HG02588 (cell line): ENCODE measurements around the gene OGT.
A peak's percentile ranks its signal among the peaks of the same experiment; 100 is the strongest.
"Not testable (repeated sequence)": the region's sequence is repeated elsewhere in the genome, so short reads cannot be mapped to it uniquely, and the experiment has no call there.

Experiments used
- ATAC-seq: cut with Tn5 transposase; IDR thresholded peaks from one replicate; pipeline ENCODE4 v1.9.1; 2021; ENCODE audit warnings: mild to moderate bottlenecking, moderate library complexity; ENCODE audit not compliant: unreplicated experiment

Gene OGT

GRCh38 chrX:71537743-71538142, 4.8 kb downstream of the OGT start:
- ATAC-seq: no peak

- peak; percentile 16 for ATAC-seq
Observed at GRCh38 chrX:71540801-71541200, 7.9 kb downstream of the OGT start.

GRCh38 chrX:71541210-71542022, 8.5 kb downstream of the OGT start:
- ATAC-seq: peak; percentile 82

- no peak for ATAC-seq
Observed at GRCh38 chrX:71542411-71542810, 9.5 kb downstream of the OGT start.

- ATAC-seq: no peak
Observed at GRCh38 chrX:71542825-71543224, 9.9 kb downstream of the OGT start.

- no peak for ATAC-seq
Observed at GRCh38 chrX:71543316-71543715, 10.4 kb downstream of the OGT start.

- no peak for ATAC-seq
Observed at GRCh38 chrX:71545364-71545763, 12.5 kb downstream of the OGT start.

- ATAC-seq: no peak
Observed at GRCh38 chrX:71546879-71547278, 14.0 kb downstream of the OGT start.

GRCh38 chrX:71547339-71547738, 14.4 kb downstream of the OGT start:
- ATAC-seq: no peak

- ATAC-seq: no peak
Observed at GRCh38 chrX:71549986-71550385, 17.1 kb downstream of the OGT start.

- no peak for ATAC-seq
Observed at GRCh38 chrX:71550578-71550977, 17.7 kb downstream of the OGT start.

- ATAC-seq: no peak
Observed at GRCh38 chrX:71556036-71556435, 23.1 kb downstream of the OGT start.

GRCh38 chrX:71558920-71559319, 26.0 kb downstream of the OGT start:
- ATAC-seq: no peak

- ATAC-seq: not testable (repeated sequence)
Observed at GRCh38 chrX:71559773-71560172, 26.9 kb downstream of the OGT start.

GRCh38 chrX:71563921-71564320, 31.0 kb downstream of the OGT start:
- no peak for ATAC-seq

- ATAC-seq: no peak
Observed at GRCh38 chrX:71565474-71566041, 32.7 kb downstream of the OGT start.

- not testable (repeated sequence) for ATAC-seq
Observed at GRCh38 chrX:71571390-71571789, 38.5 kb downstream of the OGT start.

GRCh38 chrX:71573590-71573989, 40.7 kb downstream of the OGT start:
- no peak for ATAC-seq

GRCh38 chrX:71577682-71578081, 44.8 kb downstream of the OGT start:
- no peak for ATAC-seq

- no peak for ATAC-seq
Observed at GRCh38 chrX:71578253-71579135, 45.6 kb downstream of the OGT start, which contains the start of gene GCNA. Gene GCNA, plus strand, starts transcription at chrX:71578437. Its CDS starts 2,385 bp downstream, at chrX:71580822.
